Skeletal muscle tissue (tissue), 4 donors: ENCODE measurements around the gene ZNF541. TPM values are rescaled to one million over a fixed set of nuclear protein-coding genes. Genes with fewer than 3 reads are reported as not detected.

Experiments
- H3K27ac ChIP-seq: one replicate; pipeline ENCODE4 v1.7.0; 2013; ENCODE audit warnings: mild to moderate bottlenecking, low read depth, low read length, inconsistent platforms
- H3K27me3 ChIP-seq, 3 donors: one replicate each; pipeline ENCODE4 v1.7.0; 2013; ENCODE audit warnings: low read length in 3 of 3; ENCODE audit not compliant: control insufficient read depth in 3 of 3, insufficient read depth in 3 of 3
- H3K36me3 ChIP-seq, 3 donors: one replicate each; pipeline ENCODE4 v1.7.0; 2013; ENCODE audit warnings: low read length in 3 of 3; ENCODE audit not compliant: control insufficient read depth in 3 of 3, insufficient read depth in 3 of 3
- H3K4me1 ChIP-seq, 3 donors: one replicate each; pipeline ENCODE4 v1.7.0; 2013; ENCODE audit warnings: low read length in 3 of 3, mild to moderate bottlenecking in 3 of 3; ENCODE audit not compliant: control insufficient read depth in 3 of 3, insufficient read depth in 3 of 3
- H3K4me3 ChIP-seq, 3 donors: one replicate each; pipeline ENCODE4 v1.7.0; 2013; ENCODE audit warnings: low read length in 3 of 3
- H3K9ac ChIP-seq, 3 donors: one replicate each; pipeline ENCODE4 v1.7.0; 2013; ENCODE audit warnings: low read length in 3 of 3, mild to moderate bottlenecking in 3 of 3, moderate library complexity in 2 of 3, low read depth in 1 of 3
- H3K9me3 ChIP-seq, 3 donors: one replicate each; pipeline ENCODE4 v1.7.0; 2013; ENCODE audit warnings: low read length in 3 of 3; ENCODE audit not compliant: control insufficient read depth in 3 of 3
- total RNA-seq: library from RNA; depleted of rRNA; stranded (reverse); fragments of >200 nt; gene quantifications from one replicate; pipeline ENCODE4 v1.2.3, GENCODE V29; 2014
- donor health status: Osteomylitis.

Gene ZNF541
- total RNA-seq, 1 donor from 2014 or later: not detected

DNA sequence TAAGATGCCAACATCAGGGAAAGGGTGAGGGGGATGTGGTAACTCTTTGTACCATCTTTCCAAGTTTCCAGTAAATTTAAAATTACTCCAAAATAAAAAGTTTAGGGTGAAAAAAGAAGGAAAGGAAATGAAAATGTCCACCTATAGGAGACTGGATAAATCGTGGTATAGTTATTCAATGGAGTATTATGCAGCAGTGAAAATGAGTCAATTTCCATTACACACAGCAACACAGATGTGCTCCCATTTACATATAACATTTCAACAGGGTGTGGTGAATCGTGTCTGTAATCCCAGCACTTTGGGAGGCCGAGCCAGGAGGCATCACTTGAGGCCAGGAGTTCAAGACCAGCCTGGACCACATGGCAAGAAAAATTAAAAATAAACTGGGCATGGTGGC is 7.4 kb upstream of the ZNF541 start:
- Histone ChIP-seq H3K4me1 (no peaks in the 10 kb centered on the region), H3K36me3 (no peaks in the 10 kb centered on the region), H3K9me3 (no peaks in the 10 kb centered on the region), H3K27ac (no peak overlapping the region), H3K9ac (no peak overlapping the region), H3K4me3 (no peak overlapping the region), H3K27me3 (no peaks in the 10 kb centered on the region)

- Histone ChIP-seq H3K27ac (no peak overlapping the region), H3K36me3 (no peaks in the 10 kb centered on the region), H3K27me3 (peaks cover 0 to 16% (median 6%) of the 10 kb centered on the region in 3 donors), H3K4me3 (no peak overlapping the region), H3K4me1 (peaks cover 0 to 2% (median 0%) of the 10 kb centered on the region in 3 donors), H3K9ac (no peak overlapping the region), H3K9me3 (no peaks in the 10 kb centered on the region)
These were observed 313 bp downstream of the ZNF541 start for GRCh38 chr19:47572635-47573034.

GRCh38 chr19:47569331-47569730 is 3.6 kb downstream of the ZNF541 start:
- H3K27ac ChIP-seq: no peak overlapping the region
- H3K36me3 ChIP-seq: no peaks in the 10 kb centered on the region
- no peak overlapping the region for H3K9ac ChIP-seq
- H3K4me3 ChIP-seq: no peak overlapping the region
- peaks cover 0 to 2% (median 0%) of the 10 kb centered on the region in 3 donors for H3K4me1 ChIP-seq
- H3K9me3 ChIP-seq: no peaks in the 10 kb centered on the region
- peaks cover 0 to 16% (median 6%) of the 10 kb centered on the region in 3 donors for H3K27me3 ChIP-seq

GRCh38 chr19:47564081-47564480 is 8.9 kb downstream of the ZNF541 start:
- Histone ChIP-seq H3K4me1 (no peaks in the 10 kb centered on the region), H3K36me3 (no peaks in the 10 kb centered on the region), H3K4me3 (no peak overlapping the region), H3K9ac (no peak overlapping the region), H3K27ac (no peak overlapping the region), H3K9me3 (no peaks in the 10 kb centered on the region), H3K27me3 (no peaks in the 10 kb centered on the region)

- Histone ChIP-seq H3K36me3 (no peaks in the 10 kb centered on the region), H3K9me3 (no peaks in the 10 kb centered on the region), H3K9ac (no peak overlapping the region), H3K27ac (no peak overlapping the region), H3K4me3 (no peak overlapping the region), H3K4me1 (no peaks in the 10 kb centered on the region), H3K27me3 (no peaks in the 10 kb centered on the region)
These were observed 11.4 kb downstream of the ZNF541 start for GRCh38 chr19:47561440-47562057.

DNA sequence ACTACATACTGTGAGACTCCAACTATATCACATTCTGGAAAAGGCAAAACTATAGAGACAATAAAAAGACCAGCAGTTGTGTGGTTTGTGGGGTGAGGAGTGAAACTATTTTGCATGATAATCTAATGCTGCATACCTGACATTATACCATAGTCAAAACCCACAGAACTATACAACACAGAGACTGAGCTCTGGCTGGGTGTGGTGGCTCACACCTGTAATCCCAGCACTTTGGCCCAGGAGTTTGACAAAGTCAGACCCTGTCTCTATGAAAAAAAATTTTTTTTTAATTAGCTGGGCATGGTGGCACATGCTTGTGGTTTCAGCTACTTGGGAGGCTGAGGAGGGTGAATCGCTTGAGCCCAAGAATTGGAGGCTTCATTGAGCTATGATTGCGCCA is 11.9 kb downstream of the ZNF541 start:
- no peaks in the 10 kb centered on the region for H3K9me3 ChIP-seq
- no peaks in the 10 kb centered on the region for H3K4me1 ChIP-seq
- no peak overlapping the region for H3K4me3 ChIP-seq
- H3K36me3 ChIP-seq: no peaks in the 10 kb centered on the region
- H3K9ac ChIP-seq: no peak overlapping the region
- no peaks in the 10 kb centered on the region for H3K27me3 ChIP-seq
- H3K27ac ChIP-seq: no peak overlapping the region

DNA sequence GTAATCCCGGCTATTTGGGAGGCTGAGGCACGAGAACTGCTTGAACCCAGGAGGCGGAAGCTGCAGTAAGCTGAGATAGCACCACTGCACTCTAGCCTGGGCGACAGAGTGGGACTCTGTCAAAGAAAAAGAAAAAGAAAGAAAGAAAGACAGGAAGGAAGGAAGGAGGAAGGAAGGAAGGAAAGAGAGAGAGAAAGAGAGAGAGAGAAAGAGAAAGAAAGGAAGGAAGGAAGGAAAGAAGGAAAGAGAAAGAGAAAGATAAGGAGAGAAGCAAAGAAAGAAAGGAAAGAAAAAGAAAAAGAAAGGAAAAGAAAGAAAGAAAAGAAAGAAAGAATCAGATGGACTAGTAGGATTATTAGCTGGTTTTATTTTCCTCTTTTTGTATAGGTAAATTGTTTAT is 22.8 kb downstream of the ZNF541 start:
- no peak overlapping the region for H3K9ac ChIP-seq
- peaks cover 0 to 4% (median 0%) of the 10 kb centered on the region in 3 donors for H3K4me1 ChIP-seq
- H3K9me3 ChIP-seq: no peaks in the 10 kb centered on the region
- no peak overlapping the region for H3K27ac ChIP-seq
- no peaks in the 10 kb centered on the region for H3K36me3 ChIP-seq
- H3K27me3 ChIP-seq: peaks cover 11 to 19% (median 14%) of the 10 kb centered on the region in 3 donors
- no peak overlapping the region for H3K4me3 ChIP-seq

DNA sequence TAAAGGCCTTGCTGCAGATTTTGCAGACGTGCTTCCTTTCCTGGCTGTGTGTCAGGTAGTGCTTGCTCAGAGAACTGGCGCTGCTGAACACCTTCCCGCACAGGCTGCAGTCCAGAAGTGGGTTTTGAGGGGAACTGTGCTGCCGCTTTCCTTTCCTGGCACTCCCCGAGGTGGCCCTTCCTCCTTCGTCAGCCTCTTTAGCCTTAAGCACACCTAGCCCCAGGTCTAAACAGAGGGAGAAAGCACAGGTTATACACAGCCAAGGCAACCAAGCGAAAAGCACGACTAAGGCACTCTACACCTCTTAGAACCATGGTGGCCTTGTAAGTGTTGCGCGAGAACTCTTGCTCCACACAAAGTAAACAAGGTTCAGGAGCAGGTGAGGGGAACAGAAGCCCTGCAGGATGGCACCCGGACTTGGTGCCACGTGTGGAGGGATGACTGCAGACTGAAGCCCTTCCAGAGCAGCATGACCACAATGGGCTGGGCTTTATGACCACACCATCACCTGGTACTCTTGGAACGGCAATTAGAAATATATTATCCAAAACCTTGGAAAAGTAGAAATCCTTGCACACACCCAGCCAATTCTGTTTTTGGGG is 23.6 kb downstream of the ZNF541 start:
- H3K9me3 ChIP-seq: no peaks in the 10 kb centered on the region

DNA sequence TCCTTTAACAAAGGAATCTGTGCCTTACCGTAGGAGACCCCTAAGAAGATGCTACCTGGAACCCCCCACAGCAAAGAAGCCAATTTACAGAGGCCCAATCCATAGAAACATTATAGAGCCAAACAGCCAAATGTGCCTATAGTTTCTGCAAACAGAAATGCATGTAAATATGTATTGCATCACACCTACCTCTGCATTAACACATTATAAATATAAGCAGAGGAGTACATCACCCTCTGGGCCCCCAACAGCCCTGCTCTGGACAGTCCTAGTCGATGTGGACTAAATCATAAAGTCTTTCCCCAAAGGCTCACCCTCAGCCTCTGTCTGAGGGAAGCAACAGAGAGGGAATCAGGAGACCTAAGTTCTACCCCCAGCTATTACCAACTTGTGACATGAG is 25.7 kb downstream of the ZNF541 start:
- Histone ChIP-seq H3K4me3 (no peak overlapping the region), H3K36me3 (no peaks in the 10 kb centered on the region), H3K4me1 (peaks cover 0 to 4% (median 0%) of the 10 kb centered on the region in 3 donors), H3K27ac (no peak overlapping the region), H3K9me3 (no peaks in the 10 kb centered on the region), H3K27me3 (peaks cover 23 to 31% (median 26%) of the 10 kb centered on the region in 3 donors), H3K9ac (no peak overlapping the region)

More for the DNA sequence above, 23.6 kb downstream of the ZNF541 start:
- Histone ChIP-seq H3K27me3 (peaks cover 19 to 26% (median 21%) of the 10 kb centered on the region in 3 donors), H3K9ac (no peak overlapping the region), H3K27ac (no peak overlapping the region), H3K4me1 (peaks cover 0 to 4% (median 0%) of the 10 kb centered on the region in 3 donors), H3K36me3 (no peaks in the 10 kb centered on the region), H3K4me3 (no peak overlapping the region)

GRCh38 chr19:47545061-47545948 is 27.6 kb downstream of the ZNF541 start:
- H3K36me3 ChIP-seq: no peaks in the 10 kb centered on the region
- no peak overlapping the region for H3K27ac ChIP-seq
- H3K9me3 ChIP-seq: no peaks in the 10 kb centered on the region
- peaks cover 23 to 31% (median 26%) of the 10 kb centered on the region in 3 donors for H3K27me3 ChIP-seq
- H3K4me3 ChIP-seq: peak overlapping the region in 1 of 3 donors; percentile 45
- H3K9ac ChIP-seq: peak overlapping the region in 1 of 3 donors; percentile 25
- H3K4me1 ChIP-seq: peaks cover 0 to 4% (median 0%) of the 10 kb centered on the region in 3 donors
